ENCODE results near the gene TMEM169. TPM values are rescaled to one million over a fixed set of nuclear protein-coding genes. Genes with fewer than 3 reads are reported as not detected.

Gene TMEM169
- total RNA-seq (2022; extraction: Qiagen RNA extraction; ENCODE audit: low read depth), result 0.34 to 0.80 TPM (median 0.52 TPM) in 5 replicates

GRCh38 chr2:216081487-216082116, at the start of gene TMEM169, which contains the start of gene PECR:
Gene TMEM169, plus strand, starts transcription at chr2:216081919. Its CDS starts 14,045 bp downstream, at chr2:216095964.
Gene PECR, minus strand, starts transcription at chr2:216081809. Its CDS starts 68 bp downstream, at chr2:216081741.

GRCh38 chr2:216108967-216109921, 27.5 kb downstream of the TMEM169 start, which contains the start of gene XRCC5:
Gene XRCC5, plus strand, starts transcription at chr2:216109348. Its CDS starts 89 bp downstream, at chr2:216109437.

Other genes with a start within 250 kb of the TMEM169 start
- gene MREG, start 68.4 kb upstream of the TMEM169 start, total RNA-seq (2022; extraction: Qiagen RNA extraction; ENCODE audit: low read depth), result 4.8 to 6.0 TPM (median 5.3 TPM) in 5 replicates
- 14.3 to 17.6 TPM (median 14.8 TPM) in 5 replicates for gene PECR, start 110 bp upstream of the TMEM169 start, total RNA-seq (2022; extraction: Qiagen RNA extraction; ENCODE audit: low read depth)
- gene XRCC5, start 27.4 kb downstream of the TMEM169 start, total RNA-seq (2022; extraction: Qiagen RNA extraction; ENCODE audit: low read depth), result 177 to 231 TPM (median 186 TPM) in 5 replicates